HUES64 (cell line): Measurements from ENCODE around the gene SHOC1.
"Not testable (repeated sequence)": the region's sequence is repeated elsewhere in the genome, so short reads cannot be mapped to it uniquely, and the experiment has no call there.

Source experiments
- H3K27ac ChIP-seq: 2 replicates; pipeline ENCODE4 v1.7.0; 2013; ENCODE audit warnings: low read depth, low read length, inconsistent platforms
- H3K27me3 ChIP-seq: 2 replicates; pipeline ENCODE4 v1.6.1; 2013; ENCODE audit warnings: mild to moderate bottlenecking, low read length; ENCODE audit not compliant: insufficient read depth
- H3K36me3 ChIP-seq: 2 replicates; pipeline ENCODE4 v1.6.1; 2013; ENCODE audit warnings: mild to moderate bottlenecking, low read length; ENCODE audit not compliant: insufficient read depth
- H3K4me1 ChIP-seq: 2 replicates; pipeline ENCODE4 v1.6.1; 2013; ENCODE audit warnings: mild to moderate bottlenecking, low read length, moderate library complexity; ENCODE audit not compliant: insufficient read depth
- H3K4me3 ChIP-seq: 2 replicates; pipeline ENCODE4 v1.5.1; 2013; ENCODE audit warnings: mild to moderate bottlenecking, low read length, moderate library complexity
- H3K9ac ChIP-seq: 2 replicates; pipeline ENCODE4 v1.6.1; 2013; ENCODE audit warnings: mild to moderate bottlenecking, low read depth, low read length
- H3K9me3 ChIP-seq: 2 replicates; pipeline ENCODE4 v1.6.1; 2013; ENCODE audit warnings: low read depth, low read length; ENCODE audit not compliant: insufficient read depth
- WGBS: fragments of 150-250, 120-280 bp; methylation state at CpG from one replicate; pipeline ENCODE4 v1.1.7; 2013; ENCODE audit warnings: missing lambda C conversion rate; 5-methylcytosine and 5-hydroxymethylcytosine counted together

SHOC1 gene

GRCh38 chr9:111828193-111828592 lies 33.5 kb upstream of the SHOC1 start:
- Histone ChIP-seq H3K4me3 (no peak overlapping the region), H3K9ac (no peak overlapping the region), H3K27ac (no peak overlapping the region), H3K9me3 (no peaks in the 10 kb centered on the region), H3K36me3 (no peaks in the 10 kb centered on the region), H3K4me1 (no peaks in the 10 kb centered on the region), H3K27me3 (no peaks in the 10 kb centered on the region)
- WGBS, result 88% methylated on average over 4 of the region's 4 CpGs

DNA sequence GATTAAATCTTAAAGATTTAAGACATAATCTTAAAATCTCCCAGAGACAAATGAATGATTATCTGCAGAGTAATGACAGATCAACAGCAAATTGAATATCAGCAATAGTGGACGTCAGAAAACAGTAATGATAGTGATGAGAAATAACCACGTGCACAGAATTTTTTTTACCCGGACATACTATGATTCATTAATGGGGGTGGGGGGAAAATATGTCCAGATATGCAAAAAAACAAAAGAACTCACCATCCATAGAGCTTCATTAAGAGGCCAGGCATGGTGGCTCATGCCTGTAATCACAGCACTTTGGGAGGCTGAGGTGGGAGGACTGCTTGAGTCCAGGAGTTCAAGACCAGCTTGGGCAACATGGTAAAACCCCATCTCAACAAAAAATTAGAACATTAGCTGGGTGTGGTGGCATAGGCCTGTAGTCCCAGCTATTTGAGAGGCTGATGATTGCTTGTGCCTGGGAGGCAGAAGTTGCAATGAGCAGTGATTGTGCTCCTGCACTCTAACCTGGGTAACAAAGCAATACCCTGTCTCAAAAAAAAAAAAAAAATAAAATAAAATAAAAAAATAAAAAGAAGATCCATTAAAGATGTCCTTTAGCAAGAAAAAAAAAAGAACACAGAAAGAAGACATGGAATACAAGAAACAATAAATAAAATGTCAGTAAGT lies 30.9 kb upstream of the SHOC1 start:
- H3K9me3 ChIP-seq, result no peaks in the 10 kb centered on the region
- H3K27ac ChIP-seq, result no peak overlapping the region
- no peak overlapping the region for H3K9ac ChIP-seq
- H3K4me3 ChIP-seq, result no peak overlapping the region
- H3K4me1 ChIP-seq, result no peaks in the 10 kb centered on the region
- 90% methylated on average over 3 of the region's 3 CpGs for WGBS
- no peaks in the 10 kb centered on the region for H3K36me3 ChIP-seq
- no peaks in the 10 kb centered on the region for H3K27me3 ChIP-seq

GRCh38 chr9:111821006-111821528 lies 26.3 kb upstream of the SHOC1 start:
- WGBS, result 95% methylated on average over 5 of the region's 5 CpGs
- Histone ChIP-seq H3K27ac (no peak overlapping the region), H3K9ac (no peak overlapping the region), H3K4me1 (no peaks in the 10 kb centered on the region), H3K9me3 (no peaks in the 10 kb centered on the region), H3K36me3 (no peaks in the 10 kb centered on the region), H3K27me3 (no peaks in the 10 kb centered on the region), H3K4me3 (no peak overlapping the region)

DNA sequence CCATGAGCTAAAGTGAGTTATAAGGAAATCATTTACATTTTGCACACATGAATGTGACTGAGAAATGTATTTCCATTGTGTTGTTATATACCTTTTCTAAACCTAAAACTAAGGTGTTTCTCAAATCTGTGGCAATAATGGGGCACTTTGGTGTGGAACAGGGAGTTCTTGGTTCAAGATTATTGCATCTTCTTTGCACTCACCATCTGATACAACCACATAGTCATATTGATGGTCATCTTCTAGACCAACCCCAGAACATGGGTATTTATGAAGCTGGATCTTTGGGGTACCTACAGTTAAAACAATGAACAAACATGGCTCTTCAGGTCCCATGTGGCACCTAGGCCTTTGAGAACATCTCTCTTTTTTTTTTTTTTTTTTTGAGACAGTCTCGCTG lies 24.6 kb upstream of the SHOC1 start:
- Histone ChIP-seq H3K9me3 (no peaks in the 10 kb centered on the region), H3K27me3 (no peaks in the 10 kb centered on the region), H3K36me3 (no peaks in the 10 kb centered on the region), H3K27ac (no peak overlapping the region), H3K9ac (no peak overlapping the region), H3K4me1 (no peaks in the 10 kb centered on the region), H3K4me3 (no peak overlapping the region)
- 100% methylated on average over 1 of the region's 1 CpG for WGBS

- WGBS, result 97% methylated on average over 7 of the region's 7 CpGs
- Histone ChIP-seq H3K27ac (no peak overlapping the region), H3K9me3 (no peaks in the 10 kb centered on the region), H3K27me3 (no peaks in the 10 kb centered on the region), H3K36me3 (no peaks in the 10 kb centered on the region), H3K4me1 (no peaks in the 10 kb centered on the region), H3K4me3 (no peak overlapping the region), H3K9ac (no peak overlapping the region)
Measured at GRCh38 chr9:111815285-111816070, 20.7 kb upstream of the SHOC1 start.

DNA sequence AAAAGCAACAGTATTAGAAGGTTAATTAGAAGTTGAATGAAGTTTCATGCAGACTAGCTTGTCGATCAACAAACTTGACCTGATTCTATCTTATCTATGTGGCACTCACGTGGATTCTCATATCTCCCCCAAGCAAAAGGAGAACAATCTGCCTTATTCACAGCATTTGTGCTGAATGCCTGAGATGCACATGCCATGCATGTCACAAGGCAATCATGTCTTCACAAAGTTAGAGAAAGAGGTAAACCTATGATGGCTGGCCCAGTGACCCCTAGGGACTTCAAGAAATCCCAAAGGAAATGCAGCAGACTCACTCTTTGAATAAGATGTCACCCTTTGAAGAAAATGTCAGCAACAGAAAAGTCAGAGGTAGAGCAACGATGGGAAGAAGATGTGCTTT lies 17.6 kb upstream of the SHOC1 start:
- H3K4me3 ChIP-seq, result no peak overlapping the region
- WGBS, result 88% methylated on average over 3 of the region's 3 CpGs
- no peak overlapping the region for H3K9ac ChIP-seq
- no peaks in the 10 kb centered on the region for H3K4me1 ChIP-seq
- H3K27ac ChIP-seq, result no peak overlapping the region
- no peaks in the 10 kb centered on the region for H3K27me3 ChIP-seq
- H3K9me3 ChIP-seq, result no peaks in the 10 kb centered on the region
- H3K36me3 ChIP-seq, result no peaks in the 10 kb centered on the region

- no peaks in the 10 kb centered on the region for H3K27me3 ChIP-seq
- no peak overlapping the region for H3K27ac ChIP-seq
- H3K4me1 ChIP-seq, result no peaks in the 10 kb centered on the region
- no peaks in the 10 kb centered on the region for H3K36me3 ChIP-seq
- no peak overlapping the region for H3K4me3 ChIP-seq
- H3K9me3 ChIP-seq, result no peaks in the 10 kb centered on the region
- WGBS, result 93% methylated on average over 4 of the region's 4 CpGs
- no peak overlapping the region for H3K9ac ChIP-seq
Measured at GRCh38 chr9:111810908-111811307, 16.2 kb upstream of the SHOC1 start.

DNA sequence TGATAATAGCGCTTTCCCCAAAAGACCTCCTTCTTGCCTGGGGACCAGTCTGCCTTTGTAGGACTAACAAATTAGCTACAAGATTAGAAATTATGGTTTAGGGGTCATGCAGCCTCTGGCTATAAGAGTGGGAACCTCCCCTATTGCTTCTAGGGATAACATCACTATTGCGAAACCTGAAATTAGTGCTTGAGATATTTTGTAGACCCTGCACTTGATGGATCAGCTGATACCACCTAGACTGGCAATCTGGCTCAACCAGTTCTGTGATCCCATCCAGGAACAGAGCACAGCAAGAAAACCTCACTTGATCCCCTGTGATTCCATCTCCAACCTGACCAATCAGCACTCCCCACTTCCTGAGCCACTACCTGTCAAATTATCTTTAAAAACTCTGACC lies 15.7 kb upstream of the SHOC1 start:
- not testable (repeated sequence) for H3K9me3 ChIP-seq, H3K27ac ChIP-seq, H3K9ac ChIP-seq, H3K27me3 ChIP-seq, H3K4me1 ChIP-seq, H3K36me3 ChIP-seq, H3K4me3 ChIP-seq
- 91% methylated on average over 2 of the region's 2 CpGs for WGBS

- no peaks in the 10 kb centered on the region for H3K9me3 ChIP-seq
- H3K36me3 ChIP-seq, result no peaks in the 10 kb centered on the region
- WGBS, result 88% methylated on average over 1 of the region's 1 CpG
- no peak overlapping the region for H3K4me3 ChIP-seq
- H3K4me1 ChIP-seq, result no peaks in the 10 kb centered on the region
- no peak overlapping the region for H3K27ac ChIP-seq
- no peaks in the 10 kb centered on the region for H3K27me3 ChIP-seq
- no peak overlapping the region for H3K9ac ChIP-seq
Measured at GRCh38 chr9:111807197-111807596, 12.5 kb upstream of the SHOC1 start.

- Histone ChIP-seq H3K27ac (no peak overlapping the region), H3K9me3 (no peaks in the 10 kb centered on the region), H3K27me3 (no peaks in the 10 kb centered on the region), H3K4me3 (no peak overlapping the region), H3K36me3 (no peaks in the 10 kb centered on the region), H3K4me1 (no peaks in the 10 kb centered on the region), H3K9ac (no peak overlapping the region)
- 87% methylated on average over 2 of the region's 2 CpGs for WGBS
Measured at GRCh38 chr9:111806259-111806658, 11.5 kb upstream of the SHOC1 start.

- H3K27me3 ChIP-seq, result no peaks in the 10 kb centered on the region
- H3K27ac ChIP-seq, result no peak overlapping the region
- no peaks in the 10 kb centered on the region for H3K4me1 ChIP-seq
- H3K9ac ChIP-seq, result no peak overlapping the region
- H3K36me3 ChIP-seq, result no peaks in the 10 kb centered on the region
- WGBS, result 78% methylated on average over 2 of the region's 4 CpGs
- H3K9me3 ChIP-seq, result no peaks in the 10 kb centered on the region
- H3K4me3 ChIP-seq, result no peak overlapping the region
Measured at GRCh38 chr9:111805830-111806241, 11.1 kb upstream of the SHOC1 start.
